GM18505 (cell line): ENCODE results near the gene KCNQ1.

Experiments
- ATAC-seq: cut with Tn5 transposase; IDR thresholded peaks from one replicate; pipeline ENCODE4 v1.9.1; 2021; ENCODE audit not compliant: unreplicated experiment
- POLR2A ChIP-seq: IDR thresholded peaks from 4 replicates; pipeline ENCODE4 v1.6.1; 2011; ENCODE audit warnings: borderline replicate concordance; ENCODE audit not compliant: insufficient read depth, insufficient read length; ENCODE audit errors: extremely low read depth

Gene KCNQ1

DNA sequence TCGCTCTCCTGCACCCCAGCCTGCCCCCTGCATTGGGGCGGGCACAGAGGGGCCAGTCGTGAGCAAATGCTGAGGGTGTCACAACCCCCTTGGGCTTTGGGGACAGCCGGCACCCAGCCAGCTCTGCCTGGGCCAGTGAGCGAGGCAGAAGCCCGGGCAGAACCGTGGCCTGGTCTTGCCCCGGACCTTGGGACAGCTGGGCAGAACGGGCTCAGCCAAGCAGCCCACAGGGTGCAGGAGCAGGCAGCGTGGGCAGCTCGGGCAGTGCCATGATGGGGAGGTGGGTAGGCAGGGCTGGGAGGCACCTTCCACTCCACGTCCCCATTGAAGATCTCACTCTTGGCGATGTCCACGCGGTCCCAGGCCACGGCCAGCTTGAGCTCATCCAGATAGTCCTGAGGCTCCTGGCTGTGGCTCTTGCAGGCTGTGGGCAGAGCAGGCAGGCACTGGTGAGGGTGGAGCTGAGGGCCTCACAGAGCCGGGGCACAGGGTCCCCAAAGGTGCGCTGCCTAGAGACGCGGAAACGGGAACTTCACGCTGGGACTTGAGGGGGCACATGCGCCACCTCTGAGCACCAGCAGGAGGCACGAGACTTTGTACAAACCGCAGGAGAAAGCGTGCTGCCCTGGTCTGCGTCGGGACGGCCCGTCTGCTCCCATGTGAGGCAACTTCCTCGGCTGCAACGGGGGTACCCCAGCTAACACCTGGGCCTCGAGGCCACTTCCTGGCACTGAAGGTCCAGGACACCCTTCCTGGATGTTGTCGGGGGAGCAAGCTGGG, 29.0 kb upstream of the KCNQ1 start:
- no peak for ATAC-seq

DNA sequence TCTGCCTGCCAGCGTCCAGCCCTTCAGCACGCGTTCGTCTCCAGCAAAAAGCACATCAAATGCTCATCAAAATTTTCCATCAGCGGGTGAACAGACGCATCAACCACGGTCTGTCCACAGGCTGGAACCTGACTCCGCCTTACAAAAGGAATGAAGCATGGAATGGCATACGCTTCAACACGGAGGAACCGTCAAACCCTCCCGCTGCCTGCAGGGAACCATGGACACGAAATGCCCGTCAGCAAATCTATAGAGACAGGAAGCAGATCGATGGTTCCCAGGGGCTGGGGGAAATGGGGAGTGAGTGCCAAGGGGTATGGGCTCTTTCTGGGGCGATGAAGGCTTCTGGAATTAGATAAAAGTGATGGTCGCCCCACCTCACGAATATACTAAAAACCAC, 28.0 kb upstream of the KCNQ1 start:
- ATAC-seq, result no peak
- no peak for TF ChIP-seq POLR2A

More for the DNA sequence above, 29.0 kb upstream of the KCNQ1 start:
- no peak for TF ChIP-seq POLR2A

DNA sequence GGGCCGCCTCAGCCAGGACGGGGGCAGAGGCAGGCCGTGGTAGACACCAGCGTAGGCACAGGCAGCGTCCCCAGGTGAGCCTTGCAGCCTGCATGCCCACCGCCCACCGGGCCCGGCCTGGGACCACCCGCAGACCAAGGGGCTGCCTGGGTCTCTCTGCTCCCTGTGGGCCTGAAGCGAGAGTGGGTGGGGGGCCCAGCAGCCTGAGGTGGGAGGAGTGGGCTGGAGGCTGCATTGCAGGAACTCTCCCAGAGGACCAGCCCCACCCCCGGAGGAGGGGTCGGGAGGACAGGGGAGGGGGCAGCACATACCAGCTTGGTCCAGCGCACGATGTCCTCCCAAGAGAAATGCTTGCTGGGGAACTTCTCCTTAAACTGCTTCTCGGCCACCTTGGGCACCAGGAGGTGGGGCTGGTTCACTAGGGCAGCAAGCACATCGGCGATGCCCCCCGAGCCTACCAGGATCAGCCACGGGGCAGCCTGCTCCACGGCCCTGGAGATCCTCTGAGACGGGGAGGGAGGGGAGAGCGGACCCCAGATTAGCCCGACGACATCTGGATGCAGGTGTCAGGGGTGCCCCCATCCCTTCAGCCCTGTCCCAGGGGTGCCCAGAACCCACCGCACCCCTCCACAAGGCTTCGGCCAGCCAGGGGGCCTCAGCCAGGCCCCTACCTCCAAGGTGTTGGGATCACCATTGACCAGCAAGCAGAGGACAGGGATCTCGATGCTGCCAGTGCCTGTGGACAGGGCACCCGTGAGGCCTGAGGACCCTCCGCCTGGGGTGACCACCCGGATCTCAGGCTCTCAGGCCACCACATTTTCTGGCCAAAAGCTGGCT, 26.7 kb upstream of the KCNQ1 start:
- no peak for ATAC-seq
- TF ChIP-seq POLR2A, result no peak

DNA sequence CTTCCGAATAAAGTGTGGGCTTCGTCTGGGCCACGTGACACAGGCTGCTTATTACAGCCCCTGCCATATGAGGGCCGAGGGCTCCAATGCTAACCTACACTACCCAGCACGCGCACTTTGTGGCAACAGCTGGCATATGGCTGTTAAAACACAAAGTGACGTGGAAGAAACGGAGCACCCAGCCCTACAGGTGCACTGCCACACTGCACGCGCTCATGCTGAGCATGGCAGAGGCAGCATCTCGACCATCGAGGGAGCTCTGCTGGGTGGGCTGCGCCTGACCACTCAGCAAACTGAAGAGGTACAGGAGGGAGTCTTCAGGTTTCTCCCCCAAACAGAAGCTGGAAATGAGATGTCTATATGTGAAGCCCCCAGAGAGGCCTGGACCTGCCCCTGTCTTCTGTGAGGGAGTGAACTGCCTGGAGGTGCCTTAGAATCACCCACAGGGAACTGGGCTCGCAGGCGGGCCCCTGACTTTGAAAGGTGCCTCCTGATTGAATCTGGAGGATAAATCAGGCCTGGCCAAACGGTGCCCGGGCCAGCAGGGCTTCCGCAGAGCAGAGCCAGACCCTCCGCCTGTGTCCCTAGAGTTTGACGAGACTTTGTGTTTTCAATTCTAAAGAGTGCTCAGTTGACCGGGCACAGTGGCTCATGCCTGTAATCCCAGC, 26.0 kb upstream of the KCNQ1 start:
- TF ChIP-seq POLR2A, result no peak
- no peak for ATAC-seq

DNA sequence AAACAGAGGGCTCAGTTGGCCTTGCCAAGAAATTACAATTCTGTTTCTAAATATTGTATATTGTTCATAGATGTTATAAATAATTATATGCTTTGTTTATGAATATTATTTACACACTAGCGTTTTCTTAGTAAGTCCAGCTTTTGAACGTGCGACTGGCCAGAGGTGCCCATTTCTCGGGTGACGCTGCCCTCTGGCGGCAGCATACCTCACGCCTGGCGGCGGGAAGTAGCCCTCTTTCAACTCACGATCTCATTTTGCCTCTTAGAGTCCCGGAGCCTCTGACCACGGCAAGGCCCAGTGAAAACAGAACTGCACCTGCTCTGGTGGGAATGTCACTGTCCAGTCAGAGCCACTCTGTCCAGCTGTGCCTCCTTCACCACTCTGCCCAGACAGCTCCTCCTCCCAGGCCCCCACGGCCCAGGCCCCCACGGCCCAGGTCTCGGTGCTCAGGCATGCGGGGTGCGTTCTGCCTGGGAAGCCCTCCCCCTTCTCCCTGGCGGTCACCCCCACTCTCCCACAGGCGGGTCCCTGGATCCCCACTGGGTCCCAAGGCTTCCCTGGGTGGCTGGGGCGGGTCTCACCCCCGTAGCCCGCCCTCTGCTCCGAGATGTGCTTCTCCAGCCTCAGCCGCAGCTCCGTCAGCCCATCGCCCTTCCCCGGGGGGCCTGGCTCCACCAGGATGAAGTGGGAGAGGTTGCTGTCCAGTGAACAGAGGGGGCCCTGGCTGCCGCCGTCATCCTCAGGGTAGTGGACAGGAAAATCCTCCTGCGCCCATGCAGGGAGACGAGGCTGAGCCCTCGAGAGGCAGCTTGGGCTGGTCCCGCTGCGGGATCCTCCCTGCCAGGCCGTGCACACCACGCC, 24.9 kb upstream of the KCNQ1 start:
- ATAC-seq, result no peak
- TF ChIP-seq POLR2A, result no peak

DNA sequence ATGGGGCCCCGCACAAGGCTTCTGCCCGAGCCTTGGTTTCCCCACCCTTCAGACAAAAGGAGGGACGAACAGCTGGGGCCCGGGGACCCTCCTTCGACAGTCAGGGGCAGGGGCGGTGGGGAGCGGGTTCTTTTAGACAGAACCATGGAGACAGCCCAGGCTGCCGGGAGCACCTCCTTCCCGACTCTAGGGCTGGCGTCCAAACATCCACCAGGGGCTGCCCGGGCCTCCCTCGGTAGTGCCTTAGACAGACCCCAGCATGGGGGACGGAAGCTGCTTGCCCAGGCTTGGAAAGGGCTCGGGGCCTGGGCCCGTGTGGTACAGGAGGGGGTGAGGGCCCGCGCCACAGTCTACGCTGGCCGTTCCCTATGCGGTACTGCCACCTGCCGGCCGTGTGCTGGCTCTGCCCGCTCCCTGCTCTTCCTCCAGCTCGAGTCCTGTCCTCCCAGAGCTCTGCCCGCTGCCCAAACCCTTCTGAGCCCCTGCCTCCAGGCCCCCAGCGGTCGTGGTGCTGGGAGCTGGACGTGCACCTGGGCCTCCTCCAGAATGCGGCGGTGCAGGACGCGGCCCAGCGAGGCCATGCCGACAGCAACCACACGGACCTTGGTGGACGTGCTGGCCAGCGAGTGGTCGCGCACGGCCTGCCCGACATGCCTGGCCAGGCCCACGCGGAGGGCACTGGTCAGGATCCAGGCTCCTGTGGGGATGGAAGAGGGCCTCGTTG, 24.1 kb upstream of the KCNQ1 start:
- no peak for ATAC-seq
- no peak for TF ChIP-seq POLR2A

DNA sequence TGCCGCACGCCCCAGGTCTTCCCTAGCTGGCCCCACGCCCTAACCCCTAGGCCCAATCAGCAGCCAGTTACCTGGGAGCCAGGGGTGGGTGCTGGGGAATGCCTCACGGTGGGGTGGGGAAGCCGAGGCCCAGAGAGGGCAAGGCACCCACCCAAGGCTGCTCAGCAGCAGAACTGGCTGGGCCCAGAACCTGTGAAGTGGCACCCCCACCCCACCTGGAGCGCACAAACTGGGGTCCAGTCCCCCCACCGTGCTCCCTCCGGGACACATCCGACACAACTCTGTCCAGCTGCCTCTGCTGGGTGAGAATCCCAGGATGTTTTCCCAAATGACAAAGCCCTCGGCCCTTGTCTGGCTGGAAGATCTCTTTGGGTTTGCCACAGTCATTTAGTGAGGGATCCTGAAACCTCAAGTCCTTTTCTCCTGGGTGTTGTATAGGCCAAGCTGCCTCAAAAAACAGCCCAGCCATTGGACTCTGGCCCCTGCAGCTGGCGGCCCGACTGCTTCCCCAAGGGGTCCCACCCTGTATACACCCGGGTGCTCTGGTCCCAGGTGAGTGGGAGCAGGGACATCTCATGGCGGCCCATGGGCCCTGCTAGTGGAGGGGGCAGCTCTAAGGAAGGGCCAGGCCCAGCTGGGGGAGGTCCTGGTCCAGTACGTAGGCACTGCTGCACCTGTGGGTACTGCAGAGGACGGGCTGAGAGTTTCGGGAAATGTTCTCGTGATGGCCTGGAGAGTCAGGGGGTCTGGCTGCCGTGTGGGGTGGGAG, 23.4 kb upstream of the KCNQ1 start:
- no peak for TF ChIP-seq POLR2A
- ATAC-seq, result no peak

DNA sequence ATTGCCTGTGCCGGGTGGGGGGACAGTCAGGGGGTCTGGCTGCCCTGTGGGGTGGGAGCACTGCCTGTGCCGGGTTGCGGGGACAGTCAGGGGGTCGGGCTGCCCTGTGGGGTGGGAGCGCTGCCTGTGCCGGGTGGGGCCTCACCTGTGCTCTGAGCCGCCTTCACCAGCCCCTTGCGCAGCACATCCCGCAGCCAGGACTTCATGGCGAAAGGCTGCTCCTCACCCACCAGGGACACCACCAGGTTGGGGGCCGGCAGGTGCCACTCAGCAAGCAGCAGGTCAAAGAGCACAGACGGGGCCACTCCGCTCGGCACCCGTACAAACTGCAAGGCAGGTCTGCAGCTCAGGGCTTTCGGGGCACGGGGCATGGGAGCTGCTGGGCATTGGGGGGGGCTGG, 22.8 kb upstream of the KCNQ1 start:
- ATAC-seq, result no peak
- TF ChIP-seq POLR2A, result no peak

DNA sequence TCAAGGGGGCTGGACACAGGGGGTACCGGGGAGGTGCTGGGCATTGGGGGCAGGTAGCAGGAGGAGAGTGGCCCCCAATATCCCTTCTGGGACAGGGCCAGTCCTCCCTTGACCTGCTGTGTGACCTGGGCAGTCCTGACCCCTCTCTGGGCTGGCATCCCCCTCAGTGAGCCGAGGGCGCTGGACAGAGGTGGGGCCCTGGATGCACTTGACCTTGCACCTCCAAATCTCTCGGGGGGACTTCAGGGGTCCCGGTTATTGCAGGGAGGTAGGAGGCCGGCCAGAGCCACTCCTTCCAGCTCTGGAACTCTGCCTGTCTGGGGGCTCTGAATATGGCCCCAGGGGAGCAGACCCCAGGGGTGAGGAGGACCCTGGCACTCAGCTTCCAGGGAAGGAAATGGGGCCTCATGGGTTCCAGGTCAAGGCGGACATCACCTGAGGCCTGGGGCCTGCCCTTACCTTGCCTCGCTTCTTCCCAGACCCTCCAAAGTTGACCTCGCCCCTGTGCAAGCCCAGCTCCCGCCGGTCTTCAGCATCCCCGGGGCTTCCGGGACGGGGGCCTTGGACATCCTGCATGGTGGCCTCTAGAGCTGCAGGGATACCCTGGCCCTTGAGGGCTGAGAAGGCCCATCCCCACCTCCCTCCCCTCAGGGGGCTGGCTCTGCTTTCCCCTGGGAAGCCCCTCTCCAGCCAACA, 22.2 kb upstream of the KCNQ1 start:
- no peak for TF ChIP-seq POLR2A
- no peak for ATAC-seq

DNA sequence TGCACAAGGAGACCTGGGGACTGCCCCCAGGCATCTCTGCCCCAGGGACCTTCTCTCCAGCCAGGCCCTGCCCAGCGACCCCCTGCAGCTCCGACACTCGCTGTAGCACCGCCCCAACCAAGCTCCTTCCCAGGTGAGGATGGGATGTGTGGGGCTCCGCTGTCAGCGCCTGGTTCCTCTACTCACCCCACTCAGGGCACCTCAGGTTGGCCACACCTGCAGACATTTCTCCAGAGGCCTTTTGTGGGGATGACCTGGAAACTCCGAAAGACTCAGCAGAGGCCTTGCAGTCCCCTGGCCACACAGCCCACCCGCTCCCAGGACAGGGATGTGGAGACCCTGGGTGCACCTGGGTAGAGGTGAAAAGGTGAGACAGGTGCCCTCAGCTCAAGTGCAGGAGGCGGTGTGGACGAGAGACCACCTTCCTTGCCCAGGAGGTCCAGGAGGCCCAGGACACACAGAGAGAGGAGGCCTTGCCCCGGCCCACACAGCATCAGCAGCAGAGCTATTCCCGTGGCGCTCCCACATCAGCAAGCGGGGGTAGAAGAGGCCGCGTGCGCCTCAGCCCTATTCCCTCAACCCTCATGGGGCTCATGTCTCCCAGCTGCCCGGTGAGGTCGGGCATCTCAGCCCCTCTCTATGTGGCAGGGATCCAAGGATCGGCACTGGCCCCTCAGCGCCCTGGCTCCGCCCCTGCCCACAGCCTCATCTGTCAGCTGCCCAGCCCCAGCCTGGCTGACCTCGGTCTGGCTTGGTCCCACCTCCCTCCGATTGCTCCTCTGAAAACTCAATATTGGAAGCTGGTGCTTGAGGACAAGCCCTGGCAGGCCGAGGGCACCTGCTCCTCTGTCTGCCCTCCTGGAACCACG, 21.4 kb upstream of the KCNQ1 start:
- no peak for ATAC-seq
- no peak for TF ChIP-seq POLR2A
